22Rv1 (cell line): ENCODE data around the gene MACF1.

Experiments
- ZFX ChIP-seq: fragments of 450-650 bp; IDR thresholded peaks from 2 replicates; pipeline ENCODE4 v1.6.1; 2017; ENCODE audit warnings: antibody characterized with exemption, borderline replicate concordance
- TF ChIP-seq, protein P1 (sequence below): fragments of 450-650 bp; IDR thresholded peaks from 2 replicates; pipeline ENCODE4 v1.5.1; 2017; ENCODE audit warnings: mild to moderate bottlenecking

DNA sequence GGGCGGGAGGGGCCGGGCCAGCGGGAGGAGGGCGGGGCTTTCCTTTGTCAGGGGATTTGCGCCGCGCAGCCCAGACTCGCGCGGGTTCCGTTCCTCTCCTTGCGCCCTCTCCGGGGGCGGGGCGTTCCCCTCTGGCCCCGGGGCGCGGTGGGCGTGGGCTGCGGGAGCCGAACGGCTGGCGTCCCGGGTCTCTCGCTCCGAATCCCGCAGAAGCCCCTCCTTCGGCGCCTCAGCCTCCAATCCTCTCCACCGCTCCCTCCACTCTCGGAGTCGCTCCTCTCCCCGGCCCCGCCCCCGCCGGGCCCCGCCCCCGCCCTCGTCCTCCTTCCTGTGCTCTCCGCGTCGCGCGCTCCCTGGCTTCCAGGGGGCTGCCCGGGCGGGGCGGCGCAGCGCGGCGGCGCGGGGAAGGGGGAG lies 204.2 kb downstream of the MACF1 start:
- TF ChIP-seq, protein P1, sequence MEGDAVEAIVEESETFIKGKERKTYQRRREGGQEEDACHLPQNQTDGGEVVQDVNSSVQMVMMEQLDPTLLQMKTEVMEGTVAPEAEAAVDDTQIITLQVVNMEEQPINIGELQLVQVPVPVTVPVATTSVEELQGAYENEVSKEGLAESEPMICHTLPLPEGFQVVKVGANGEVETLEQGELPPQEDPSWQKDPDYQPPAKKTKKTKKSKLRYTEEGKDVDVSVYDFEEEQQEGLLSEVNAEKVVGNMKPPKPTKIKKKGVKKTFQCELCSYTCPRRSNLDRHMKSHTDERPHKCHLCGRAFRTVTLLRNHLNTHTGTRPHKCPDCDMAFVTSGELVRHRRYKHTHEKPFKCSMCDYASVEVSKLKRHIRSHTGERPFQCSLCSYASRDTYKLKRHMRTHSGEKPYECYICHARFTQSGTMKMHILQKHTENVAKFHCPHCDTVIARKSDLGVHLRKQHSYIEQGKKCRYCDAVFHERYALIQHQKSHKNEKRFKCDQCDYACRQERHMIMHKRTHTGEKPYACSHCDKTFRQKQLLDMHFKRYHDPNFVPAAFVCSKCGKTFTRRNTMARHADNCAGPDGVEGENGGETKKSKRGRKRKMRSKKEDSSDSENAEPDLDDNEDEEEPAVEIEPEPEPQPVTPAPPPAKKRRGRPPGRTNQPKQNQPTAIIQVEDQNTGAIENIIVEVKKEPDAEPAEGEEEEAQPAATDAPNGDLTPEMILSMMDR, result no peak
- no peak for TF ChIP-seq ZFX
